Motor neuron (in vitro differentiated cells): ENCODE measurements around the gene RNLS. TPM values are rescaled to one million over a fixed set of nuclear protein-coding genes. Genes with fewer than 3 reads are reported as not detected.

ENCODE experiments used
- ATAC-seq, 8 experiments: fragments of 200-7000 bp; cut with Tn5 transposase; replicated peaks in 6 of 8; 2 replicates each; pipeline ENCODE4 v1.8.0; 2021; ENCODE audit warnings: mild to moderate bottlenecking in 8 of 8, moderate library complexity in 8 of 8
- H3K27ac ChIP-seq, 2 donors: fragments of 250-450 bp; sonication (Bioruptor Pico); 2 replicates each; pipeline ENCODE4 v1.9.0; 2021; ENCODE audit warnings: antibody characterized with exemption in 2 of 2, mild to moderate bottlenecking in 2 of 2, moderate library complexity in 1 of 2
- H3K4me1 ChIP-seq, 2 donors: fragments of 250-450 bp; sonication (Bioruptor Pico); replicated peaks in 1 of 2; 2 replicates each; pipeline ENCODE4 v1.6.1; 2021; ENCODE audit warnings: antibody characterized with exemption in 2 of 2, mild to moderate bottlenecking in 2 of 2, moderate library complexity in 1 of 2
- H3K4me3 ChIP-seq, 5 donors: fragments of 250-450 bp; sonication (Bioruptor Pico); 2 replicates each; pipeline ENCODE4 v1.9.0; 2021; ENCODE audit warnings: antibody characterized with exemption in 5 of 5, mild to moderate bottlenecking in 5 of 5, moderate library complexity in 4 of 5
- WGBS, 10 experiments: fragments of 450-650 bp; shearing (Covaris generic); methylation state at CpG; one replicate each; pipeline ENCODE4 v1.0.0; 2022; 5-methylcytosine and 5-hydroxymethylcytosine counted together
- in situ Hi-C, 9 experiments: fragments of 400-800 bp; cut with MboI; loops; one replicate each; pipeline ENCODE4 v1.15.0; 2021; ENCODE audit warnings: low sequenced_read_pairs in 9 of 9, low pct_unique_long_range_greater_than_20kb in 2 of 9; ENCODE audit not compliant: unreplicated experiment in 9 of 9
- total RNA-seq, 8 experiments: library from RNA; unstranded; fragments of 300-600 nt; gene quantifications; 2 replicates each; pipeline versions ENCODE4 v1.2.3 to v1.2.4, GENCODE V29; 2022

RNLS gene
- total RNA-seq, 8 experiments from 2014 or later, result 0.95 to 13.2 (median 2.3) TPM; not detected in 1

GRCh38 chr10:88428442-88428841 is 154.7 kb downstream of the RNLS start:
- WGBS, 10 experiments, result 67 to 100% (median 79%) methylated on average over 1 of the region's 1 CpG; no CpG with 5 or more reads in 2 of the 10 experiments
- Histone ChIP-seq H3K27ac (no peak overlapping the region), H3K4me3 (no peak overlapping the region), H3K4me1 (no peaks in the 10 kb centered on the region)
- peak in 6 of 8 experiments; percentile 36 to 99 (median 81) for ATAC-seq
- in situ Hi-C loops, result no loop called here

GRCh38 chr10:88427024-88427423 is 156.1 kb downstream of the RNLS start:
- 71 to 100% (median 79%) methylated on average over 1 to 2 of the region's 2 CpGs; no CpG with 5 or more reads in 3 of the 10 experiments for WGBS, 10 experiments
- ATAC-seq, result no peak

GRCh38 chr10:88424881-88425280 is 158.2 kb downstream of the RNLS start:
- ATAC-seq, result no peak
- in situ Hi-C loops, result no loop called here
- WGBS, 10 experiments, result 31 to 94% (median 73%) methylated on average over 2 to 5 of the region's 5 CpGs
- Histone ChIP-seq H3K4me3 (no peak overlapping the region), H3K4me1 (no peaks in the 10 kb centered on the region), H3K27ac (no peak overlapping the region)

More at GRCh38 chr10:88427024-88427423, 156.1 kb downstream of the RNLS start:
- no peak overlapping the region for H3K4me3 ChIP-seq
- no peaks in the 10 kb centered on the region for H3K4me1 ChIP-seq
- in situ Hi-C loops, result no loop called here
- no peak overlapping the region for H3K27ac ChIP-seq

GRCh38 chr10:88423732-88424131 is 159.4 kb downstream of the RNLS start:
- no peak for ATAC-seq
- Histone ChIP-seq H3K4me3 (no peak overlapping the region), H3K4me1 (no peaks in the 10 kb centered on the region), H3K27ac (no peak overlapping the region)
- in situ Hi-C loops, result no loop called here

- H3K4me3 ChIP-seq, result no peak overlapping the region
- 79 to 100% (median 95%) methylated on average over 2 to 4 of the region's 4 CpGs for WGBS, 10 experiments
- no peaks in the 10 kb centered on the region for H3K4me1 ChIP-seq
- in situ Hi-C loops, result no loop called here
- no peak overlapping the region for H3K27ac ChIP-seq
- ATAC-seq, result no peak
Measured at GRCh38 chr10:88421590-88421989, 161.5 kb downstream of the RNLS start.

- no peak overlapping the region for H3K27ac ChIP-seq
- in situ Hi-C loops, result no loop called here
- no peak for ATAC-seq
- 100% methylated on average over 1 of the region's 1 CpG; no CpG with 5 or more reads in 7 of the 10 experiments for WGBS, 10 experiments
- no peaks in the 10 kb centered on the region for H3K4me1 ChIP-seq
- no peak overlapping the region for H3K4me3 ChIP-seq
Measured at GRCh38 chr10:88418871-88419270, 164.2 kb downstream of the RNLS start.

GRCh38 chr10:88417387-88418030 is 165.6 kb downstream of the RNLS start:
- Histone ChIP-seq H3K4me1 (no peaks in the 10 kb centered on the region), H3K4me3 (no peak overlapping the region), H3K27ac (no peak overlapping the region)
- in situ Hi-C loops, result no loop called here
- 18 to 86% (median 53%) methylated on average over 2 to 3 of the region's 3 CpGs for WGBS, 10 experiments
- ATAC-seq, result no peak

- WGBS, 10 experiments, result 90 to 100% (median 100%) methylated on average over 1 of the region's 1 CpG; no CpG with 5 or more reads in 4 of the 10 experiments
- in situ Hi-C loops, result no loop called here
- no peak overlapping the region for H3K4me3 ChIP-seq
Measured at GRCh38 chr10:88416801-88417200, 166.3 kb downstream of the RNLS start.

GRCh38 chr10:88415533-88416130 is 167.5 kb downstream of the RNLS start:
- Histone ChIP-seq H3K4me3 (no peak overlapping the region), H3K4me1 (no peaks in the 10 kb centered on the region), H3K27ac (no peak overlapping the region)
- ATAC-seq, result no peak
- WGBS, 10 experiments, result 33 to 100% (median 73%) methylated on average over 1 of the region's 1 CpG; no CpG with 5 or more reads in 2 of the 10 experiments
- in situ Hi-C loops, result no loop called here

More at GRCh38 chr10:88416801-88417200, 166.3 kb downstream of the RNLS start:
- no peak for ATAC-seq
- Histone ChIP-seq H3K27ac (no peak overlapping the region), H3K4me1 (no peaks in the 10 kb centered on the region)

GRCh38 chr10:88413412-88413811 is 169.7 kb downstream of the RNLS start:
- in situ Hi-C loops, result no loop called here
- H3K4me1 ChIP-seq, result no peaks in the 10 kb centered on the region
- H3K4me3 ChIP-seq, result no peak overlapping the region
- H3K27ac ChIP-seq, result no peak overlapping the region
- 75 to 100% (median 94%) methylated on average over 1 to 3 of the region's 3 CpGs; no CpG with 5 or more reads in 1 of the 10 experiments for WGBS, 10 experiments
- no peak for ATAC-seq

GRCh38 chr10:88411772-88412349 is 171.3 kb downstream of the RNLS start:
- no peak overlapping the region for H3K27ac ChIP-seq
- no peak overlapping the region for H3K4me3 ChIP-seq
- WGBS, 10 experiments, result 50 to 100% (median 90%) methylated on average over 1 to 6 of the region's 6 CpGs
- in situ Hi-C loops, result no loop called here
- H3K4me1 ChIP-seq, result no peaks in the 10 kb centered on the region
- ATAC-seq, result no peak

- 29 to 80% (median 50%) methylated on average over 1 of the region's 1 CpG; no CpG with 5 or more reads in 2 of the 10 experiments for WGBS, 10 experiments
- in situ Hi-C loops, result loop anchor here in 1 of 9 experiments (10.0 kb wide), 1 partner anchor 135 kb away; no protein-coding TSS in a partner anchor
- H3K4me3 ChIP-seq, result no peak overlapping the region
- H3K27ac ChIP-seq, result no peak overlapping the region
- no peak for ATAC-seq
- H3K4me1 ChIP-seq, result no peaks in the 10 kb centered on the region
Measured at GRCh38 chr10:88409824-88410223, 173.3 kb downstream of the RNLS start.

GRCh38 chr10:88409236-88409635 is 173.9 kb downstream of the RNLS start:
- in situ Hi-C loops, result loop anchor here in 1 of 9 experiments (10.0 kb wide), 1 partner anchor 136 kb away; no protein-coding TSS in a partner anchor
- Histone ChIP-seq H3K4me3 (no peak overlapping the region), H3K27ac (no peak overlapping the region), H3K4me1 (no peaks in the 10 kb centered on the region)
- no peak for ATAC-seq
- 68 to 100% (median 89%) methylated on average over 2 of the region's 2 CpGs; no CpG with 5 or more reads in 2 of the 10 experiments for WGBS, 10 experiments
